Mesenchymal stem cell (in vitro differentiated cells and primary cell): ENCODE results near the gene PARD3.
A peak's percentile ranks its signal among the peaks of the same experiment; 100 is the strongest.

ENCODE experiments used
- DNase-seq: peaks from one replicate; pipeline ENCODE4 v3.0.0-alpha.2; 2013
- H2AFZ ChIP-seq: one replicate; pipeline ENCODE4 v1.6.1; 2013; ENCODE audit warnings: low read depth, mild to moderate bottlenecking, control low read depth, inconsistent platforms, low read length, moderate library complexity
- H2AK5ac ChIP-seq: 2 replicates; pipeline ENCODE4 v1.6.1; 2013; ENCODE audit warnings: low read length, moderate library complexity, mild to moderate bottlenecking, inconsistent platforms; ENCODE audit not compliant: severe bottlenecking
- H2BK120ac ChIP-seq: one replicate; pipeline ENCODE4 v1.6.1; 2013; ENCODE audit warnings: low read depth, mild to moderate bottlenecking, inconsistent platforms, low read length, moderate library complexity
- H2BK12ac ChIP-seq, 2 experiments: one replicate each; pipeline ENCODE4 v1.6.1; 2013; ENCODE audit warnings: inconsistent platforms in 2 of 2, low read length in 2 of 2, mild to moderate bottlenecking in 2 of 2, moderate library complexity in 2 of 2, control low read depth in 1 of 2
- H2BK15ac ChIP-seq: one replicate; pipeline ENCODE4 v1.6.1; 2013; ENCODE audit warnings: mild to moderate bottlenecking, low read depth, inconsistent platforms; ENCODE audit not compliant: poor library complexity, severe bottlenecking
- H2BK5ac ChIP-seq: 2 replicates; pipeline ENCODE4 v1.6.1; 2013; ENCODE audit warnings: low read depth, mild to moderate bottlenecking, low read length, control low read depth, inconsistent platforms; ENCODE audit not compliant: poor library complexity, severe bottlenecking
- H3K14ac ChIP-seq, 2 experiments: one replicate each; pipeline ENCODE4 v1.6.1; 2013; ENCODE audit warnings: inconsistent platforms in 2 of 2, low read length in 2 of 2, control low read depth in 1 of 2, mild to moderate bottlenecking in 1 of 2, moderate library complexity in 1 of 2
- H3K18ac ChIP-seq, 2 experiments: one replicate each; pipeline ENCODE4 v1.6.1; 2013; ENCODE audit warnings: inconsistent platforms in 2 of 2, low read length in 2 of 2, control low read depth in 1 of 2, low read depth in 1 of 2, mild to moderate bottlenecking in 1 of 2
- H3K23ac ChIP-seq, 2 experiments: one replicate each; pipeline ENCODE4 v1.6.1; 2013; ENCODE audit warnings: inconsistent platforms in 2 of 2, low read length in 2 of 2, mild to moderate bottlenecking in 2 of 2, moderate library complexity in 2 of 2, control low read depth in 1 of 2
- H3K27ac ChIP-seq: 2 replicates; pipeline ENCODE4 v1.5.1; 2013; ENCODE audit warnings: mild to moderate bottlenecking, moderate library complexity, low read length, control low read depth, inconsistent platforms; ENCODE audit not compliant: poor library complexity, severe bottlenecking
- H3K27me3 ChIP-seq, 2 experiments: 2 replicates each; pipeline versions ENCODE4 v1.6.1 to v1.7.0; 2013; ENCODE audit warnings: low read length in 2 of 2, mild to moderate bottlenecking in 2 of 2, moderate library complexity in 2 of 2, control low read depth in 1 of 2, inconsistent platforms in 1 of 2; ENCODE audit not compliant: control insufficient read depth in 1 of 2, insufficient read depth in 1 of 2
- H3K36me3 ChIP-seq, 2 experiments: 2 replicates each; pipeline versions ENCODE4 v1.6.1 to v1.7.0; 2013; ENCODE audit warnings: low read length in 2 of 2, control low read depth in 1 of 2, inconsistent platforms in 1 of 2, low read depth in 1 of 2, mild to moderate bottlenecking in 1 of 2; ENCODE audit not compliant: insufficient read depth in 2 of 2, control insufficient read depth in 1 of 2
- H3K4ac ChIP-seq, 2 experiments: one replicate each; pipeline ENCODE4 v1.6.1; 2013; ENCODE audit warnings: inconsistent platforms in 2 of 2, low read length in 2 of 2, mild to moderate bottlenecking in 2 of 2, moderate library complexity in 2 of 2, control low read depth in 1 of 2, low read depth in 1 of 2
- H3K4me1 ChIP-seq: 2 replicates; pipeline ENCODE4 v1.6.1; 2013; ENCODE audit warnings: low read depth, low read length, control low read depth; ENCODE audit not compliant: control insufficient read depth, insufficient read depth
- H3K4me2 ChIP-seq: 2 replicates; pipeline ENCODE4 v1.6.1; 2013; ENCODE audit warnings: low read length, mild to moderate bottlenecking, inconsistent platforms; ENCODE audit not compliant: poor library complexity, severe bottlenecking
- H3K4me3 ChIP-seq, 2 experiments: 2 replicates each; pipeline versions ENCODE4 v1.5.1 to v1.7.0; 2013; ENCODE audit warnings: low read length in 2 of 2, mild to moderate bottlenecking in 2 of 2, control low read depth in 1 of 2, low read depth in 1 of 2; ENCODE audit not compliant: insufficient read depth in 1 of 2
- H3K79me1 ChIP-seq: replicated peaks from 2 replicates; pipeline ENCODE4 v1.6.1; 2013; ENCODE audit warnings: mild to moderate bottlenecking, control low read depth, low read length, inconsistent platforms; ENCODE audit not compliant: poor library complexity, severe bottlenecking
- H3K9ac ChIP-seq: 2 replicates; pipeline ENCODE4 v1.7.0; 2013; ENCODE audit warnings: mild to moderate bottlenecking, low read length, moderate library complexity
- H3K9me3 ChIP-seq: 2 replicates; pipeline ENCODE4 v1.7.0; 2013; ENCODE audit warnings: mild to moderate bottlenecking, low read length; ENCODE audit not compliant: control insufficient read depth
- H4K8ac ChIP-seq: one replicate; pipeline ENCODE4 v1.6.1; 2013; ENCODE audit warnings: inconsistent platforms, mild to moderate bottlenecking, low read length, moderate library complexity
- H4K91ac ChIP-seq: one replicate; pipeline ENCODE4 v1.6.1; 2013; ENCODE audit warnings: mild to moderate bottlenecking, low read length, inconsistent platforms
- WGBS: methylation state at CpG from one replicate; pipeline ENCODE4 v1.1.7; 2013; ENCODE audit warnings: mixed read lengths; 5-methylcytosine and 5-hydroxymethylcytosine counted together

PARD3 gene

GRCh38 chr10:34116220-34116641, 698.9 kb downstream of the PARD3 start:
- no peak overlapping the region for H3K23ac ChIP-seq
- peak; percentile 81 for DNase-seq
- H3K79me1 ChIP-seq, result peaks cover 9% of the 10 kb centered on the region
- no peak overlapping the region for H3K4me3 ChIP-seq
- H3K18ac ChIP-seq, result no peak overlapping the region
- no peaks in the 10 kb centered on the region for H3K9me3 ChIP-seq
- H3K36me3 ChIP-seq, result peaks cover 0 to 28% of the 10 kb centered on the region in 2 experiments
- no peak overlapping the region for H2BK120ac ChIP-seq
- H2BK5ac ChIP-seq, result no peak overlapping the region
- no peak overlapping the region for H3K4me2 ChIP-seq
- peak overlapping the region; percentile 32 for H3K9ac ChIP-seq
- H2BK12ac ChIP-seq, result no peak overlapping the region
- H3K27me3 ChIP-seq, result no peaks in the 10 kb centered on the region
- no peak overlapping the region for H3K27ac ChIP-seq
- 2% methylated on average over 3 of the region's 6 CpGs for WGBS
- no peak overlapping the region for H2AFZ ChIP-seq
- no peak overlapping the region for H3K4ac ChIP-seq
- no peak overlapping the region for H4K8ac ChIP-seq
- H2BK15ac ChIP-seq, result no peak overlapping the region
- no peak overlapping the region for H3K14ac ChIP-seq
- no peaks in the 10 kb centered on the region for H3K4me1 ChIP-seq
- no peak overlapping the region for H4K91ac ChIP-seq
- H2AK5ac ChIP-seq, result no peak overlapping the region

DNA sequence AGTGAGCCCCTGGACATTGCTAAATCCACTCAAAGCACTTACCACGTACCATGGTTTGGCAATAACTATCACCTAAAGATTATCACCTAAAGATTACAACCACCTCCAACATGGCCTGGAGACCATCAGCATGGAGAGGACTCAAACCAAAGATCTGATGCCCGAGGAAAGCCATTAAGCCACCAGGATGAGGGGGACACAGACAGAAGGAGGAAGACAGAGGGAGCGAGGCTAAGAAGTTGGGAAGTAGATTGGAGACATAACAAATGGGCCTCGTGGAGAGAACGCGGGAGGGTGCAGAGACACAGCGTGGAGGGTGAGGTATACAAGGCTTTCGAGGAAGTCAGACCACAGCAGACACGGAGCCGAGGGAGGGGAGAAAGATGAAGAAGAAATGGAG, 700.2 kb downstream of the PARD3 start:
- 98% methylated on average over 8 of the region's 10 CpGs for whole genome bisulfite sequencing
- Histone ChIP-seq H2AK5ac (no peak overlapping the region), H3K4me1 (peaks cover 1% of the 10 kb centered on the region), H3K4me2 (no peak overlapping the region), H2BK5ac (no peak overlapping the region), H4K8ac (peak overlapping the region; percentile 27), H2AFZ (no peak overlapping the region), H3K14ac (peak overlapping the region in 1 of 2 experiments; percentile 41), H3K18ac (peak overlapping the region; percentile 16 to 32), H3K27ac (no peak overlapping the region), H3K36me3 (peaks cover 4 to 34% of the 10 kb centered on the region in 2 experiments), H4K91ac (peak overlapping the region; percentile 56), H3K4ac (peak overlapping the region; percentile 59 to 66), H3K27me3 (no peaks in the 10 kb centered on the region), H2BK120ac (no peak overlapping the region), H3K9ac (no peak overlapping the region), H3K79me1 (peaks cover 7% of the 10 kb centered on the region), H3K9me3 (no peaks in the 10 kb centered on the region), H2BK12ac (peak overlapping the region in 1 of 2 experiments; percentile 65), H2BK15ac (no peak overlapping the region), H3K4me3 (no peak overlapping the region), H3K23ac (no peak overlapping the region)
- no peak for DNase-seq

DNA sequence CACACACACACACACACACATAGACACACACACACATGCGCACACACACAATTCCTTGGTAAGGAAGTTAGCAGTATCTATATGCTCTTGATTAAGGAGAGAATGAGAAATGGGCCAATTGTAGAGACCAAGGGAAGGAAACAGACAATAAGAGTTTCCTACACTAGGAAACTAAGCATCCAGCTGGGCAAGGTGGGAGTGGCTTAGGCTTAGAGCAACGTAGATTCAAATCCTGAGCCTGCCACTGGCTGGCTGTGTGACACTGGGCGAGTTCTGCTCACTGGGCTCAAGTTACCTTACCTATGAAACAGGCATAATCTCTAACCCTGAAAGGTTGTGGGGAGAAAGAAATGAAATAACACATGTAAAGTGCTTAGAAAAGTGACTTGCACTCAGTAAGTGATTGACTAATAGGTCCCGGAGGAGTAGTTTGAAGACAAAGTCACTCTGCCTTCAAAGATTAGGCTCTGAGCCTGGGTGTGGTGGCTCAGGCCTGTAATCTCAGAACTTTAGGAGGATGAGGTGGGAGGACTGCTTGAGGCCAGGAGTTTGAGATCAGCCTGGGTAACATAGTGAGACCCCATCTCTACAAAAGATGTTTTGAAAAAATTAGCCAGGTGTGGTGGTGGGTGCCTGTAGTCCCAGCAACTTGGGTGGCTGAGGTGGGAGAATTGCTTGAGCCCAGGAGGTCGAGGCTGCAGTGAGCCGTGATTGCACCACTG, 701.4 kb downstream of the PARD3 start:
- Histone ChIP-seq H4K8ac (no peak overlapping the region), H3K79me1 (peaks cover 5% of the 10 kb centered on the region), H2BK5ac (no peak overlapping the region), H3K9me3 (no peaks in the 10 kb centered on the region), H3K18ac (peak overlapping the region in 1 of 2 experiments; percentile 18), H2AFZ (no peak overlapping the region), H3K14ac (no peak overlapping the region), H2BK15ac (no peak overlapping the region), H2BK120ac (no peak overlapping the region), H3K27ac (no peak overlapping the region), H3K23ac (no peak overlapping the region), H3K4me3 (no peak overlapping the region), H3K36me3 (peaks cover 4 to 28% of the 10 kb centered on the region in 2 experiments), H3K9ac (no peak overlapping the region), H3K4me2 (no peak overlapping the region), H3K4me1 (peaks cover 1% of the 10 kb centered on the region), H4K91ac (no peak overlapping the region), H2BK12ac (peak overlapping the region in 1 of 2 experiments; percentile 10), H2AK5ac (no peak overlapping the region), H3K27me3 (no peaks in the 10 kb centered on the region), H3K4ac (peak overlapping the region in 1 of 2 experiments; percentile 40)
- no peak for DNase-seq
- WGBS, result 92% methylated on average over 5 of the region's 6 CpGs

DNA sequence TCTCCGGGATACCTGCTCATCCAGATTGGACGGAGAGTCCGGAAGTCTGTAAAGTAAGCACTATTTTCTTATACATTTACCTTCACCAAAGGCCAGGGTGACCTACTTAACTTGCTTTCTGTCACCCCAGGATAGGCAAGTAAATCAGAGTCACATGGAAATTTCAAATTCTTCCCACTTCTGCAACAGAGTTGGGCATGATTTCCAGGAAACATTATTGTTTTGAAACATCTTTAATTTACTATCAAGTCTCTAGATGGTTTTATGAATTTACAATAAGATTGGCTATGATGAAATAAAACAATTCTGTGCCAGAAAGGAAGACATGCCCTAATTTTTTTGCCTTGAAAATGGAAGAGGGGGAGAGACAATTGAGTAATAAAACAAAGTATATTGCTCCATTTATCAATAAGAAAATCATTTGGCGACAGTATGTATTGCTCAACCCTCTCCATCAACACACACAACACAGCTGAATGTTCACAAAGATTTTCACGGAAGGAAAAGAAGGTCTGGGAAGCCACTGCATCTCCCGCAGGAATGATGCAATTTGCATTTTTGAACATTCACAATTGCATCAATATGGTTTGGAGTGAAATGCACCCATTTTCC, 702.8 kb downstream of the PARD3 start:
- Histone ChIP-seq H3K4ac (no peak overlapping the region), H2BK15ac (no peak overlapping the region), H2AK5ac (no peak overlapping the region), H3K14ac (no peak overlapping the region), H2BK5ac (no peak overlapping the region), H3K9me3 (no peaks in the 10 kb centered on the region), H3K9ac (no peak overlapping the region), H3K4me1 (peaks cover 1% of the 10 kb centered on the region), H3K36me3 (peaks cover 4 to 19% of the 10 kb centered on the region in 2 experiments), H3K23ac (no peak overlapping the region), H3K4me2 (no peak overlapping the region), H3K18ac (no peak overlapping the region), H2BK120ac (no peak overlapping the region), H3K27me3 (no peaks in the 10 kb centered on the region), H3K27ac (no peak overlapping the region), H3K4me3 (no peak overlapping the region), H4K91ac (no peak overlapping the region), H4K8ac (no peak overlapping the region), H3K79me1 (peaks cover 5% of the 10 kb centered on the region), H2AFZ (no peak overlapping the region), H2BK12ac (no peak overlapping the region)
- 99% methylated on average over 4 of the region's 6 CpGs for WGBS
- peak; percentile 13 for DNase-seq
